BJ (cell line): ENCODE results near the gene TMEM53. TPM values are rescaled to one million over a fixed set of nuclear protein-coding genes. Genes with fewer than 3 reads are reported as not detected.

Experiments
- CTCF ChIA-PET: fragments of 350-600 bp; formaldehyde crosslinking; extraction: SDS; loops from one replicate; lab custom pipeline; 2021; ENCODE audit warnings: antibody characterized with exemption, inconsistent platforms; lab: Yijun Ruan, JAX
- POLR2A ChIA-PET: fragments of 300-600 bp; sonication (Branson Sonifier 250); formaldehyde crosslinking; extraction: SDS; loops from one replicate; lab custom pipeline; 2021; ENCODE audit warnings: antibody characterized with exemption; lab: Charles Lee
- DNase-seq: peaks from one replicate; pipeline ENCODE4 v3.0.0-alpha.2; 2011; ENCODE audit warnings: low read depth
- H3K27me3 ChIP-seq: 2 replicates; pipeline ENCODE4 v1.6.0; 2011; ENCODE audit warnings: low read length; ENCODE audit not compliant: control insufficient read depth, insufficient read depth
- H3K36me3 ChIP-seq: 2 replicates; pipeline ENCODE4 v1.5.1; 2011; ENCODE audit warnings: low read length; ENCODE audit not compliant: control insufficient read depth, insufficient read depth
- H3K4me3 ChIP-seq: 2 replicates; pipeline ENCODE4 v1.5.1; 2011; ENCODE audit warnings: low read depth, mild to moderate bottlenecking, control low read depth, low read length
- polyA plus RNA-seq: library from polyadenylated mRNA; depleted of rRNA; stranded (reverse); fragments of >200 nt; gene quantifications from 2 replicates; pipeline ENCODE4 v1.2.3, GENCODE V29; 2011
- TF ChIP-seq, protein P1 (sequence below): IDR thresholded peaks from 2 replicates; pipeline ENCODE4 v1.5.1; 2011; ENCODE audit warnings: low read depth, mild to moderate bottlenecking, control low read depth, inconsistent platforms, low read length, moderate library complexity; ENCODE audit not compliant: insufficient read depth

The TMEM53 gene
- polyA plus RNA-seq, 1 experiment = 12.1 TPM

DNA sequence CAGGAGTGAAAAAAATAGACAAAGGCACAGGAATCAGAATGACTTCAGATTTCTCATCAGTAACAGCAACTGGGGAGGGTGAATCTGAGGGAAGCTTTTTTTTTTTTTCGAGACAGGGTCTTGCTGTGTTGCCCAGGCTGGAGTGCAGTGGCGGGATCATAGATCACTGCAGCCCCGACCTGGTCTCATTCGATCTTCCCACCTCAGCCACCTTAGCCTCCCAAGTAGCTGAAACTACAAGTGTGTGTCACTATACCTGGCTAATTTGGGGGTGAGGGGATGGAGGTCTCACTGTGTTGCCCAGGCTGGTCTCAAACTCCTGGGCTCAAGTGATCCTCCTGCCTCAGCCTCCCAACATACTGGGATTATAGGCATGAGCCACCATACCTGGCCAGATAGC lies 10.9 kb upstream of the TMEM53 start:
- Histone ChIP-seq H3K36me3 (no peaks in the 10 kb centered on the region), H3K27me3 (peaks cover 3% of the 10 kb centered on the region), H3K4me3 (no peak overlapping the region)
- ChIA-PET POLR2A (no interaction called here), CTCF (no interaction called here)
- TF ChIP-seq, protein P1, sequence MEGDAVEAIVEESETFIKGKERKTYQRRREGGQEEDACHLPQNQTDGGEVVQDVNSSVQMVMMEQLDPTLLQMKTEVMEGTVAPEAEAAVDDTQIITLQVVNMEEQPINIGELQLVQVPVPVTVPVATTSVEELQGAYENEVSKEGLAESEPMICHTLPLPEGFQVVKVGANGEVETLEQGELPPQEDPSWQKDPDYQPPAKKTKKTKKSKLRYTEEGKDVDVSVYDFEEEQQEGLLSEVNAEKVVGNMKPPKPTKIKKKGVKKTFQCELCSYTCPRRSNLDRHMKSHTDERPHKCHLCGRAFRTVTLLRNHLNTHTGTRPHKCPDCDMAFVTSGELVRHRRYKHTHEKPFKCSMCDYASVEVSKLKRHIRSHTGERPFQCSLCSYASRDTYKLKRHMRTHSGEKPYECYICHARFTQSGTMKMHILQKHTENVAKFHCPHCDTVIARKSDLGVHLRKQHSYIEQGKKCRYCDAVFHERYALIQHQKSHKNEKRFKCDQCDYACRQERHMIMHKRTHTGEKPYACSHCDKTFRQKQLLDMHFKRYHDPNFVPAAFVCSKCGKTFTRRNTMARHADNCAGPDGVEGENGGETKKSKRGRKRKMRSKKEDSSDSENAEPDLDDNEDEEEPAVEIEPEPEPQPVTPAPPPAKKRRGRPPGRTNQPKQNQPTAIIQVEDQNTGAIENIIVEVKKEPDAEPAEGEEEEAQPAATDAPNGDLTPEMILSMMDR = no peak
- no peak for DNase-seq

DNA sequence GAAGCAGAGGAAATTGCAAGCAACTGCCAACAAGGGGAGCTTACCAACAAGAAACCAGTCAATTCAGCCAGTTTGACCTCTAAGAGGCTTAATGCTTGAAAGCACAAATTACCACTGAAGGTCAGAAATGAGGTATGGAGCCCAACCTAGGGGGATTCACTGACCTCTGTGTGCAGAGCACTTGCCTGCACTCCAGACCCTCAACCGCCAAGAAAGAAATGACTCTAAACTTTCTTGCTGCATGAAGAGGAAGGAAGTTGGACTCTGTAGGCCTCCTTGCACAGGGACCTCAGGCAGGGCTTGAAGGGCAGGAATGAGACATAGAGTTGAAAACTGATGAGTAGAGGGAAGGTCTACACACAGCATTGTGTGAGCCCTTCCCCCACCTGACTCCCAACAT lies 10.2 kb upstream of the TMEM53 start:
- H3K4me3 ChIP-seq = no peak overlapping the region
- POLR2A ChIA-PET = no interaction called here
- DNase-seq = no peak
- peaks cover 3% of the 10 kb centered on the region for H3K27me3 ChIP-seq
- TF ChIP-seq, protein P1 = no peak
- H3K36me3 ChIP-seq = no peaks in the 10 kb centered on the region
- CTCF ChIA-PET = no interaction called here

DNA sequence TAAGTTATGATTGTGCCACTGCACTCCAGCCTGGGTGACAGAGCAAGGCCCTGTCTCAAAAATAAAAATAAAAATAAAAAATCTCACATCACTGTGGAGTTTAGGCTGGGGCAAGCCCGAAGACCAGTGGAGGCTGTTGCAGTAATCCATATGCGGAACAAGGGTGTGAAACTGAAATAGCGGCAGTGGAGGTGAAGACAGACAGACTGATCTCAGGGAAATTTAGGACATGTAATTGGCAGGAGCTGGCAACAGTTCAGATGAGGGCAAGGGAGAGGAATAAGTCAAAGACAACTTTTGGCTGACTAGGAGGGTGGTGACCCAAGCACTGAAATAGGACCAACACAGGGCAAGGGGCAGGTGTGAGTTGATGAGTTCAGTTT lies 8.6 kb upstream of the TMEM53 start:
- Histone ChIP-seq H3K27me3 (peaks cover 3% of the 10 kb centered on the region), H3K4me3 (no peak overlapping the region), H3K36me3 (no peaks in the 10 kb centered on the region)
- ChIA-PET CTCF (no interaction called here), POLR2A (no interaction called here)
- no peak for DNase-seq
- TF ChIP-seq, protein P1 = no peak

DNA sequence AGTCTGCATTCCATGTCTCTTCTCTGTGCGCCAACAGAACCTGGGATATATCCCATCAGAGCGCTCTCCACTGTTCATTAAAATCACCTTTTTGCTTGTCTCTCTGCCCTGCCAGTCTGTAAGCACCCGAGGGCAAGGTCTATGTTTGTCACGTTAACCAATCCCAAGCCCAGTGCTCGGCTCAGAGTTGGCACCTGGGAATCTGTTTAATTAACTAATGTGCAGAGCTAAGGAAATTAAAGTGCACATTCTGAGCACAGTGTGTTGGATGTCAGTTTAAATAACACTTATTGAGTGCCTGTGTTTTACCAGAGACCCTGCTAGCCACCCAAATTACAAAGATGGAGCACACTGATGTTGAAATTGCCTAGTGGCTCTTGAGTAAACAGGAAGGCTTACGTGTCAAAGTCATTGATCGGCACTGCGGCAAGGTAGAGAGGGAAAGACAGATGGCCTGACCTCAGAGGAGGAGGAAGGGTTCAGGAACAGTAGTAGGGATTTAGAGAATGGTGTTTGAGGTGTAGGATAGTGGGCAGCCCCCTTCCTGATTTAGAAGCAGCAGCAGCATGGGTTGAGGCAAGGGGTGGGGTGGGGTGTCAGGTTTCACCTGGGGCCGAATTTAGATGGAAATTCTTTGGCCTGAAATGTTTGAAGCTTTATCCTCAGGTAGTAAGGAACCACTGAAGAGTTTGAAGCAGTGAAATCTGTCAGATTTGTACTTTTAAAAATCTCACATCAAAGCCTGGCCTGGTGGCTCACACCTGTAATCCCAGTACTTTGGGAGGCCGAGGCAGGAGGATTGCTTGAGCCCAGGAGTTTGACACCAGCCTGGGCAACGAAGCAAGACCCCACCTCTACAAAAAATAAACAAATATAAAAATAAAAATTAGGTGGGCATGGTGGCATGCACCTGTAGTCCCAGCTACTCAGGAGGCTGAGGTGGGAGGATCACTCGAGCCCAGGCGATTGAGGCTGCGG lies 7.9 kb upstream of the TMEM53 start:
- H3K27me3 ChIP-seq = no peaks in the 10 kb centered on the region
- H3K36me3 ChIP-seq = no peaks in the 10 kb centered on the region
- TF ChIP-seq, protein P1 = no peak
- no peak overlapping the region for H3K4me3 ChIP-seq
- CTCF ChIA-PET = interaction anchor here (0.9 to 1.8 kb wide), 2 partner anchors 27 to 29 kb away, joined by 3 to 6 read pairs; no protein-coding TSS in a partner anchor
- no peak for DNase-seq
- POLR2A ChIA-PET = no interaction called here

DNA sequence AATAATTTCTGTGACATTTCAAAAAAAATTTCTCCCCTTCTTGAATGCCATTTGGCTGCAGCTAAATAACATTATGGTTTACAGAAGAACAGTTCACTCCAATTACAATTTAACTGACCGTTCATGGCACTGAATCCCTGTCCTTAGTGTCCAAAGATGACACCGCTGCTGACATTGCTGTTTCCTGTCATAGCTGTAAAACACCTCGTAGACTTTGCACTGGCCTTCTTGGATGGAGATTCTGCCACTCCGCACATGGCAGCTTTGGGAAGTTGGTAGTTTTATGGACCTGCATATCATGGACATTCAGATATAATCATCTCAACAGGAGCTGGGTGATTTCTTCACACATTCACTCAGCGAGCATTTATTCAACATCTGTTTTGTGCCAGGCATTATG lies 5.2 kb upstream of the TMEM53 start:
- DNase-seq = no peak
- ChIA-PET POLR2A (no interaction called here), CTCF (no interaction called here)
- Histone ChIP-seq H3K27me3 (no peaks in the 10 kb centered on the region), H3K36me3 (no peaks in the 10 kb centered on the region), H3K4me3 (no peak overlapping the region)
- TF ChIP-seq, protein P1 = no peak
